HEK293 (cell line): ENCODE results near the gene AKT3.

Experiments used
- CTCF ChIA-PET: fragments of 350-600 bp; formaldehyde crosslinking; extraction: SDS; loops from one replicate; lab custom pipeline; 2021; ENCODE audit warnings: antibody characterized with exemption; lab: Yijun Ruan, JAX
- POLR2A ChIA-PET: fragments of 300-600 bp; formaldehyde crosslinking; extraction: SDS; loops from one replicate; lab custom pipeline; 2020; ENCODE audit warnings: antibody characterized with exemption, inconsistent platforms; lab: Yijun Ruan, JAX
- H3K27ac ChIP-seq: fragments of 200-500 bp; sonication (Bioruptor generic); 2 replicates; pipeline ENCODE4 v1.5.1; 2014; ENCODE audit warnings: low read depth, low read length, control low read depth, inconsistent platforms; ENCODE audit errors: extremely low read depth
- H3K36me3 ChIP-seq, 2 experiments: fragments of 200-500 bp in 1 of 2; sonication (Bioruptor generic) in 1 of 2; 1 replicate in 1 of 2; 2 replicates in 1 of 2; pipeline ENCODE4 v1.5.1; 2014 to 2017; ENCODE audit warnings: inconsistent platforms in 2 of 2, low read length in 2 of 2; ENCODE audit not compliant: control insufficient read depth in 2 of 2, insufficient read depth in 1 of 2
- H3K4me1 ChIP-seq: fragments of 200-500 bp; sonication (Bioruptor generic); 2 replicates; pipeline ENCODE4 v1.5.1; 2014; ENCODE audit warnings: mild to moderate bottlenecking, low read length, inconsistent platforms; ENCODE audit not compliant: control insufficient read depth, insufficient read depth
- H3K4me3 ChIP-seq: 2 replicates; pipeline ENCODE4 v1.5.1; 2011; ENCODE audit warnings: low read depth, mild to moderate bottlenecking, control low read depth, low read length, moderate library complexity
- H3K9me3 ChIP-seq: fragments of 200-500 bp; sonication (Bioruptor generic); 2 replicates; pipeline ENCODE4 v1.5.1; 2014; ENCODE audit warnings: low read depth, low read length, inconsistent platforms; ENCODE audit not compliant: control insufficient read depth, insufficient read depth
- CTCF ChIP-seq: fragments of 450-650 bp; formaldehyde crosslinking; IDR thresholded peaks from 2 replicates; pipeline ENCODE4 v1.5.1; 2016; ENCODE audit warnings: missing biosample characterization, missing genetic modification characterization
- KLF16 ChIP-seq: fragments of 450-650 bp; formaldehyde crosslinking; IDR thresholded peaks from 2 replicates; pipeline ENCODE4 v1.5.1; 2017; ENCODE audit warnings: missing biosample characterization, missing genetic modification characterization
- RBAK ChIP-seq: fragments of 450-650 bp; formaldehyde crosslinking; IDR thresholded peaks from 2 replicates; pipeline ENCODE4 v1.5.1; 2016; ENCODE audit warnings: missing biosample characterization, missing genetic modification characterization
- TSHZ1 ChIP-seq: fragments of 450-650 bp; formaldehyde crosslinking; IDR thresholded peaks from 2 replicates; pipeline ENCODE4 v1.5.1; 2016; ENCODE audit warnings: missing biosample characterization, missing genetic modification characterization, borderline replicate concordance
- ZNF10 ChIP-seq: fragments of 450-650 bp; formaldehyde crosslinking; IDR thresholded peaks from 2 replicates; pipeline ENCODE4 v1.5.1; 2017; ENCODE audit warnings: missing biosample characterization, missing genetic modification characterization
- ZNF174 ChIP-seq: fragments of 450-650 bp; formaldehyde crosslinking; IDR thresholded peaks from 2 replicates; pipeline ENCODE4 v1.5.0; 2017; ENCODE audit warnings: missing biosample characterization, mild to moderate bottlenecking, missing genetic modification characterization
- ZNF292 ChIP-seq: fragments of 450-650 bp; formaldehyde crosslinking; IDR thresholded peaks from 2 replicates; pipeline ENCODE4 v1.5.1; 2016; ENCODE audit warnings: low read depth, missing biosample characterization, missing genetic modification characterization, borderline replicate concordance
- ZNF423 ChIP-seq: fragments of 450-650 bp; formaldehyde crosslinking; IDR thresholded peaks from 2 replicates; pipeline ENCODE4 v1.5.1; 2016; ENCODE audit warnings: missing biosample characterization, missing genetic modification characterization
- ZNF433 ChIP-seq: fragments of 450-650 bp; formaldehyde crosslinking; IDR thresholded peaks from 2 replicates; pipeline ENCODE4 v1.5.1; 2016; ENCODE audit warnings: missing biosample characterization, missing genetic modification characterization, low read depth
- ZNF473 ChIP-seq: fragments of 450-650 bp; formaldehyde crosslinking; IDR thresholded peaks from 2 replicates; pipeline ENCODE4 v1.5.1; 2017; ENCODE audit warnings: missing biosample characterization, missing genetic modification characterization
- ZNF513 ChIP-seq: fragments of 450-650 bp; IDR thresholded peaks from 2 replicates; pipeline ENCODE4 v1.5.1; 2018; ENCODE audit warnings: missing biosample characterization, missing genetic modification characterization
- ZNF560 ChIP-seq: fragments of 450-650 bp; formaldehyde crosslinking; IDR thresholded peaks from 2 replicates; pipeline ENCODE4 v1.5.1; 2017; ENCODE audit warnings: missing biosample characterization, missing genetic modification characterization, borderline replicate concordance
- ZNF670 ChIP-seq: fragments of 450-650 bp; formaldehyde crosslinking; IDR thresholded peaks from 2 replicates; pipeline ENCODE4 v1.5.1; 2016; ENCODE audit warnings: missing biosample characterization, missing genetic modification characterization, low read depth
- ZNF776 ChIP-seq: fragments of 450-650 bp; formaldehyde crosslinking; IDR thresholded peaks from 2 replicates; pipeline ENCODE4 v1.5.0; 2017; ENCODE audit warnings: missing biosample characterization, missing genetic modification characterization, borderline replicate concordance
- ZNF791 ChIP-seq: fragments of 450-650 bp; formaldehyde crosslinking; IDR thresholded peaks from 2 replicates; pipeline ENCODE4 v1.5.1; 2016; ENCODE audit warnings: missing biosample characterization, missing genetic modification characterization
- ZXDB ChIP-seq: fragments of 450-650 bp; formaldehyde crosslinking; IDR thresholded peaks from 2 replicates; pipeline ENCODE4 v1.5.1; 2016; ENCODE audit warnings: missing biosample characterization, missing genetic modification characterization
- TF ChIP-seq, protein P1 (sequence below): fragments of 450-650 bp; formaldehyde crosslinking; conservative IDR thresholded peaks from 2 replicates; pipeline ENCODE4 v1.5.1; 2016; ENCODE audit warnings: low read depth, missing biosample characterization, missing genetic modification characterization
- TF ChIP-seq, protein P2 (sequence below): fragments of 450-650 bp; formaldehyde crosslinking; IDR thresholded peaks from 2 replicates; pipeline ENCODE4 v1.5.1; 2016; ENCODE audit warnings: missing biosample characterization, missing genetic modification characterization, borderline replicate concordance
- TF ChIP-seq, protein P3 (sequence below): fragments of 450-650 bp; formaldehyde crosslinking; IDR thresholded peaks from 2 replicates; pipeline ENCODE4 v1.5.1; 2017; ENCODE audit warnings: missing biosample characterization, missing genetic modification characterization

Gene AKT3

DNA sequence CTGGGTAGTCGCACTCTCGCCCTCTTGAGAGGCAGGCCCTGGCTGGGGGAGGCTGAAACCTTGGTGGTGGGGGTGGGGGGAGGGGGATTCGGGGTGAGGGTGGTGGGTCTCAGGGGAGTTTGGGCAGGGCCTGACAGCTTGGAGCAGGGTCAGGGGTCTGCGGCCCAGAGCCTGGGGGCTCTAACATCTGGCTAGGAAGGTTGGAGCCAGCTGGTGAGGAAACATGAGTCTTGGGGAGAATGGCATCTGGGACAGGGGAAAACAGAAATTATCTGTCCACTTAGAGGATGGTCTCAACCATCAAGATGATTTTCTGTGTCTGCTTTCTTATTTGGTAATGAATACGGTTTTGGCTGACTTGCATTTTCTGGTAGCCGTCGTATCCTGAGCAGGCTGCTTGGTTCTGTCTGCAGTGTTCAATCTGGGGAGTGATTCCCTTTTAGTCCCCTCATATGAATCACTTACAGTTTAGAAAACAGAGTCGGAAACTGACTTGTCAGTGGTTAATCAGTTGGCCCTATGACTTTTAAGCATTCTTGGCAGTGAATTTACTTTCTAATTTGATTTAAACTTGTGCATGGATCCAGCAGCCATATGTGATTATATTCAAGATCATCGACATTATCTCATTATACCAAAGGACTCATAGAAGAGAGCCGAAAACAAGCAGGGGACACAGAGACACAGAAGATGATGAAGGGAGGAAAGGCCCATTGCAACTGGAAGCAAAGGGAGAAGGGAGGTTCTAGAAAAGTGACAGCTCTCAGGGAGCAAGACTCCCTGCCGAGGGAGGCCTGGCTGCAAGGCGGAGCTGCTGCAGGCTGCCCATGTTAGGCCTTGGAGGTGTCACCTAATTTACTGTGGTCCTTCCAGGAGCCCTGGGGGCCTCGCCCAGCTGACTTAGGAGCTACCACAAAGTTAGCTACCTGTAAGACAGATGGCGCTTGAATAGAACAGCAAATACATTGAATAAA lies 356.6 kb downstream of the AKT3 start:
- peaks cover 0 to 8% of the 10 kb centered on the region in 2 experiments; a peak in 1 of 3 replicates for H3K36me3 ChIP-seq
- ChIA-PET POLR2A (no interaction called here), CTCF (interaction anchor here (0.7 kb wide), 1 partner anchor 255 kb away, joined by 4 read pairs; no protein-coding TSS in a partner anchor)
- no peak overlapping the region for H3K27ac ChIP-seq
- TF ChIP-seq, protein P1, sequence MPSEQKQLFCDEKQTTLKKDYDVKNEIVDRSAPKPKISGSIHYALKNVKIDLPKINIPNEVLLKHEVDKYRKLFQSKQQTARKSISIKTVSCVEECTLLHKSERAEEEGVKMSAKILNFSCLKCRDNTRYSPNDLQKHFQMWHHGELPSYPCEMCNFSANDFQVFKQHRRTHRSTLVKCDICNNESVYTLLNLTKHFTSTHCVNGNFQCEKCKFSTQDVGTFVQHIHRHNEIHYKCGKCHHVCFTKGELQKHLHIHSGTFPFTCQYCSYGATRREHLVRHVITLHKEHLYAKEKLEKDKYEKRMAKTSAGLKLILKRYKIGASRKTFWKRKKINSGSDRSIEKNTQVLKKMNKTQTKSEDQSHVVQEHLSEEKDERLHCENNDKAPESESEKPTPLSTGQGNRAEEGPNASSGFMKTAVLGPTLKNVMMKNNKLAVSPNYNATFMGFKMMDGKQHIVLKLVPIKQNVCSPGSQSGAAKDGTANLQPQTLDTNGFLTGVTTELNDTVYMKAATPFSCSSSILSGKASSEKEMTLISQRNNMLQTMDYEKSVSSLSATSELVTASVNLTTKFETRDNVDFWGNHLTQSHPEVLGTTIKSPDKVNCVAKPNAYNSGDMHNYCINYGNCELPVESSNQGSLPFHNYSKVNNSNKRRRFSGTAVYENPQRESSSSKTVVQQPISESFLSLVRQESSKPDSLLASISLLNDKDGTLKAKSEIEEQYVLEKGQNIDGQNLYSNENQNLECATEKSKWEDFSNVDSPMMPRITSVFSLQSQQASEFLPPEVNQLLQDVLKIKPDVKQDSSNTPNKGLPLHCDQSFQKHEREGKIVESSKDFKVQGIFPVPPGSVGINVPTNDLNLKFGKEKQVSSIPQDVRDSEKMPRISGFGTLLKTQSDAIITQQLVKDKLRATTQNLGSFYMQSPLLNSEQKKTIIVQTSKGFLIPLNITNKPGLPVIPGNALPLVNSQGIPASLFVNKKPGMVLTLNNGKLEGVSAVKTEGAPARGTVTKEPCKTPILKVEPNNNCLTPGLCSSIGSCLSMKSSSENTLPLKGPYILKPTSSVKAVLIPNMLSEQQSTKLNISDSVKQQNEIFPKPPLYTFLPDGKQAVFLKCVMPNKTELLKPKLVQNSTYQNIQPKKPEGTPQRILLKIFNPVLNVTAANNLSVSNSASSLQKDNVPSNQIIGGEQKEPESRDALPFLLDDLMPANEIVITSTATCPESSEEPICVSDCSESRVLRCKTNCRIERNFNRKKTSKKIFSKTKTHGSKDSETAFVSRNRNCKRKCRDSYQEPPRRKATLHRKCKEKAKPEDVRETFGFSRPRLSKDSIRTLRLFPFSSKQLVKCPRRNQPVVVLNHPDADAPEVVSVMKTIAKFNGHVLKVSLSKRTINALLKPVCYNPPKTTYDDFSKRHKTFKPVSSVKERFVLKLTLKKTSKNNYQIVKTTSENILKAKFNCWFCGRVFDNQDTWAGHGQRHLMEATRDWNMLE (tag by site-specific recombination), result no peak
- TF ChIP-seq ZNF292 (no peak), RBAK (no peak), TSHZ1 (no peak), ZNF423 (tag by site-specific recombination) (no peak), ZNF560 (no peak), ZNF776 (no peak), ZNF473 (tag by site-specific recombination) (no peak), ZNF433 (no peak), ZNF174 (tag by site-specific recombination) (no peak), ZNF10 (tag by site-specific recombination) (no peak), CTCF (tag by site-specific recombination) (no peak), ZXDB (tag by site-specific recombination) (no peak), ZNF513 (no peak), ZNF791 (no peak), KLF16 (no peak), ZNF670 (tag by site-specific recombination) (no peak)
- TF ChIP-seq, protein P2, sequence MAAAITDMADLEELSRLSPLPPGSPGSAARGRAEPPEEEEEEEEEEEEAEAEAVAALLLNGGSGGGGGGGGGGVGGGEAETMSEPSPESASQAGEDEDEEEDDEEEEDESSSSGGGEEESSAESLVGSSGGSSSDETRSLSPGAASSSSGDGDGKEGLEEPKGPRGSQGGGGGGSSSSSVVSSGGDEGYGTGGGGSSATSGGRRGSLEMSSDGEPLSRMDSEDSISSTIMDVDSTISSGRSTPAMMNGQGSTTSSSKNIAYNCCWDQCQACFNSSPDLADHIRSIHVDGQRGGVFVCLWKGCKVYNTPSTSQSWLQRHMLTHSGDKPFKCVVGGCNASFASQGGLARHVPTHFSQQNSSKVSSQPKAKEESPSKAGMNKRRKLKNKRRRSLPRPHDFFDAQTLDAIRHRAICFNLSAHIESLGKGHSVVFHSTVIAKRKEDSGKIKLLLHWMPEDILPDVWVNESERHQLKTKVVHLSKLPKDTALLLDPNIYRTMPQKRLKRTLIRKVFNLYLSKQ (tag by site-specific recombination), result no peak
- TF ChIP-seq, protein P3, sequence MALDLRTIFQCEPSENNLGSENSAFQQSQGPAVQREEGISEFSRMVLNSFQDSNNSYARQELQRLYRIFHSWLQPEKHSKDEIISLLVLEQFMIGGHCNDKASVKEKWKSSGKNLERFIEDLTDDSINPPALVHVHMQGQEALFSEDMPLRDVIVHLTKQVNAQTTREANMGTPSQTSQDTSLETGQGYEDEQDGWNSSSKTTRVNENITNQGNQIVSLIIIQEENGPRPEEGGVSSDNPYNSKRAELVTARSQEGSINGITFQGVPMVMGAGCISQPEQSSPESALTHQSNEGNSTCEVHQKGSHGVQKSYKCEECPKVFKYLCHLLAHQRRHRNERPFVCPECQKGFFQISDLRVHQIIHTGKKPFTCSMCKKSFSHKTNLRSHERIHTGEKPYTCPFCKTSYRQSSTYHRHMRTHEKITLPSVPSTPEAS, result no peak
- H3K4me3 ChIP-seq, result no peak overlapping the region
- no peaks in the 10 kb centered on the region for H3K9me3 ChIP-seq
- H3K4me1 ChIP-seq, result no peaks in the 10 kb centered on the region
